Ascending aorta (tissue), 2 donors: ENCODE data around the gene CACNG4. TPM values are rescaled to one million over a fixed set of nuclear protein-coding genes. Genes with fewer than 3 reads are reported as not detected.

ENCODE experiments used
- DNase-seq, 2 donors: peaks; one replicate each; pipeline ENCODE4 v3.0.0-alpha.2; 2019; ENCODE audit warnings: low spot score in 2 of 2
- H3K27ac ChIP-seq, 2 donors: fragments of 200-600 bp; sonication (generic); one replicate each; pipeline ENCODE4 v1.5.1; 2016 to 2017; ENCODE audit warnings: mild to moderate bottlenecking in 1 of 2
- H3K27me3 ChIP-seq: fragments of 200-600 bp; sonication (generic); one replicate; pipeline ENCODE4 v1.5.1; 2017
- H3K36me3 ChIP-seq, 2 donors: fragments of 200-600 bp; sonication (generic); one replicate each; pipeline ENCODE4 v1.5.1; 2016
- H3K4me1 ChIP-seq, 2 donors: fragments of 200-600 bp; sonication (generic); one replicate each; pipeline ENCODE4 v1.5.1; 2016 to 2017; ENCODE audit warnings: mild to moderate bottlenecking in 1 of 2
- H3K4me3 ChIP-seq, 2 donors: fragments of 200-600 bp; sonication (generic); one replicate each; pipeline ENCODE4 v1.5.1; 2016 to 2017; ENCODE audit warnings: mild to moderate bottlenecking in 1 of 2
- H3K9me3 ChIP-seq, 2 donors: fragments of 200-600 bp; sonication (generic); one replicate each; pipeline ENCODE4 v1.5.1; 2016
- intact Hi-C: fragments of 100-400 bp; cut with DNase I; formaldehyde crosslinking; loops from one replicate; pipeline ENCODE4 v1.15.1; 2023
- total RNA-seq: library from RNA; depleted of rRNA; stranded (reverse); fragments of >200 nt; gene quantifications from one replicate; pipeline ENCODE4 v1.1.0, GENCODE V29; 2016
- TF ChIP-seq, protein P1 (sequence below), 3 experiments: fragments of 200-600 bp in 2 of 3; fragments of 450-650 bp in 1 of 3; sonication (generic) in 2 of 3; IDR thresholded peaks; one replicate each; pipeline ENCODE4 v1.5.1; 2016 to 2019; ENCODE audit warnings: antibody characterized with exemption in 3 of 3, mild to moderate bottlenecking in 1 of 3, moderate library complexity in 1 of 3

The CACNG4 gene
- total RNA-seq, 1 donor from 2014 or later, result not detected

DNA sequence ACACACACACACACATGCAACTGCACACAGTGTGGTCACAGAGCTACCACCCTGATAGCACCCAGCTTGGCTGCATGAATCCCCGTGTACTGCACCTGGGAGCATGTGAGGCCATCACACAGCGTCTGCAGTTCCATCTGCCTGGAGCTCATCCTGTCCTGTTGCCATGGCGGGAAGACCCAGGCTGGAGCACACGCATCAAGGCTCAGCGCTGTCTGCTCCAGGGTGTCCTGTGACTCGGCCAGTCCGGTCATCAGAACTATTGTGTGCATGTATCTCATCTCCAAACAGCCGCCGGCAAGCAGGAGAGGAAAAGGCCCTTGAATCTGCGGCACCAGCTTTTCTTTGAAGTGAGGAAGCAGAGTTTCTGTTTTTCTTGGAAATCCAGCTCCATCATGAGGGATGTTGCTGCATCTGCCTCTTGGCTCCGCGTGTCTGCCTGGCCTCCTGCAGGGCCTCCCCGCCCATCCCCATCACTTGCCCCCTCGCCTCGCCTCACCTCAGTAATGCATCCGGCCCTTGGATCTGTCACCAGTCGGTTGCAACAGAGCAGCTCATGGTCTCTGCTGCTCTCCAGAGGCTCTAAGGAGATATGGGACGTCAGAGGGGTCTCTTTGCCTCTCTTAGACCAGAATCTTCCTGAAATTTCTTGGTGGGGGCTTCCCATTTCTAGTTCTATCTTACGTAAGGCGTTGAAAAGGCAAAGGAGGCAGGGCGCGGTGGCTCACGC, 23.7 kb downstream of the CACNG4 start:
- no peaks in the 10 kb centered on the region for H3K27me3 ChIP-seq
- no peak for DNase-seq
- no peak overlapping the region for H3K27ac ChIP-seq
- no peaks in the 10 kb centered on the region for H3K9me3 ChIP-seq
- no peak overlapping the region for H3K4me3 ChIP-seq
- TF ChIP-seq, protein P1, sequence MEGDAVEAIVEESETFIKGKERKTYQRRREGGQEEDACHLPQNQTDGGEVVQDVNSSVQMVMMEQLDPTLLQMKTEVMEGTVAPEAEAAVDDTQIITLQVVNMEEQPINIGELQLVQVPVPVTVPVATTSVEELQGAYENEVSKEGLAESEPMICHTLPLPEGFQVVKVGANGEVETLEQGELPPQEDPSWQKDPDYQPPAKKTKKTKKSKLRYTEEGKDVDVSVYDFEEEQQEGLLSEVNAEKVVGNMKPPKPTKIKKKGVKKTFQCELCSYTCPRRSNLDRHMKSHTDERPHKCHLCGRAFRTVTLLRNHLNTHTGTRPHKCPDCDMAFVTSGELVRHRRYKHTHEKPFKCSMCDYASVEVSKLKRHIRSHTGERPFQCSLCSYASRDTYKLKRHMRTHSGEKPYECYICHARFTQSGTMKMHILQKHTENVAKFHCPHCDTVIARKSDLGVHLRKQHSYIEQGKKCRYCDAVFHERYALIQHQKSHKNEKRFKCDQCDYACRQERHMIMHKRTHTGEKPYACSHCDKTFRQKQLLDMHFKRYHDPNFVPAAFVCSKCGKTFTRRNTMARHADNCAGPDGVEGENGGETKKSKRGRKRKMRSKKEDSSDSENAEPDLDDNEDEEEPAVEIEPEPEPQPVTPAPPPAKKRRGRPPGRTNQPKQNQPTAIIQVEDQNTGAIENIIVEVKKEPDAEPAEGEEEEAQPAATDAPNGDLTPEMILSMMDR (IDR thresholded peaks at IDR 0.05), result no peak
- intact Hi-C loops, result no loop called here
- no peaks in the 10 kb centered on the region for H3K36me3 ChIP-seq
- H3K4me1 ChIP-seq, result no peaks in the 10 kb centered on the region

- intact Hi-C loops, result no loop called here
- H3K27me3 ChIP-seq, result no peaks in the 10 kb centered on the region
- TF ChIP-seq, protein P1 (IDR thresholded peaks at IDR 0.05), result no peak
- H3K9me3 ChIP-seq, result no peaks in the 10 kb centered on the region
- H3K27ac ChIP-seq, result no peak overlapping the region
- no peak overlapping the region for H3K4me3 ChIP-seq
- no peaks in the 10 kb centered on the region for H3K4me1 ChIP-seq
- no peak for DNase-seq
- no peaks in the 10 kb centered on the region for H3K36me3 ChIP-seq
Measured at GRCh38 chr17:66989076-66989475, 24.6 kb downstream of the CACNG4 start.

DNA sequence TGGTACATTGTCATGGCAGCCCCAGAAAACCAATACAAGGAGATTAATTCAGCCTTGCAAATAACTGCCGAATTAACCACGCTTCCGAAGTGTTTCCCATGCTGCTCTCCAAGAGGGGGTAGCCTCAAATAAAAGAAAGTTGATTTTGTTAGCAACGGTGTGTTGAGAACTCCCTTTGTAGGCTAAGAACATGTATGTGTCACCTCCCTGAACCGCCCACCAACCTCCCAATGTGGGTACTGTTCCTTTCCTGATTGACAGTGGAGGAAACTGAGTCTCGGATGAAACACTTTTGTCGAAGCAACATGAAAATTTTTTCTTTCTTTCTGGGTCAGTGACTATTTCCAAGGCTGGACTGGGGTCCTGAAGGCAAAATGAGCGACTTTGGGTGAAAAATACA, 25.1 kb downstream of the CACNG4 start:
- intact Hi-C loops, result no loop called here
- no peak overlapping the region for H3K4me3 ChIP-seq

DNA sequence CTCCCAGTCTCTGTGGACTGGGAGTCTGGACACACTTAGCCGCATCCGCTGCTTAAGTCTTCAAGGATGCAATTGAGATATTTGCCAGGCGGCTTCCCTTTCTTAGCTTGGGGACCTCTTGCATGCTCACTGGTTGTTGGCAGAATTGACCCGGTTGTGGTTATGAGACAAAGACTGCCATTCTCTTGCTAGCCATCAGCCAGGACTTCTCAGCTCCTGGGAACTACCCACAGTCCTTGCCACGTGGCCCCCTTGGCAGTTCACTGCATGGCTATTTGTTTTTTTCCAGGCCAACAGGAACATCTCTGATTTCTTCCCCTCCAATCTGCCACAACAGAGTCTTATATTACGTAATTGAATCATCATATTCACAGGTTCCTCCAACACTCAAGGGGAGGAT, 25.5 kb downstream of the CACNG4 start:
- H3K4me1 ChIP-seq, result no peaks in the 10 kb centered on the region
- intact Hi-C loops, result no loop called here
- no peaks in the 10 kb centered on the region for H3K9me3 ChIP-seq
- H3K4me3 ChIP-seq, result no peak overlapping the region
- TF ChIP-seq, protein P1 (IDR thresholded peaks at IDR 0.05), result no peak
- no peaks in the 10 kb centered on the region for H3K36me3 ChIP-seq
- H3K27ac ChIP-seq, result no peak overlapping the region
- no peaks in the 10 kb centered on the region for H3K27me3 ChIP-seq
- no peak for DNase-seq

More for the DNA sequence above, 25.1 kb downstream of the CACNG4 start:
- TF ChIP-seq, protein P1 (IDR thresholded peaks at IDR 0.05), result no peak
- Histone ChIP-seq H3K4me1 (no peaks in the 10 kb centered on the region), H3K9me3 (no peaks in the 10 kb centered on the region), H3K27ac (no peak overlapping the region), H3K27me3 (no peaks in the 10 kb centered on the region), H3K36me3 (no peaks in the 10 kb centered on the region)
- DNase-seq, result no peak

GRCh38 chr17:66992911-66993442, 28.5 kb downstream of the CACNG4 start:
- TF ChIP-seq, protein P1 (IDR thresholded peaks at IDR 0.05), result no peak
- Histone ChIP-seq H3K4me3 (no peak overlapping the region), H3K27ac (no peak overlapping the region), H3K4me1 (no peaks in the 10 kb centered on the region), H3K27me3 (no peaks in the 10 kb centered on the region), H3K36me3 (no peaks in the 10 kb centered on the region), H3K9me3 (no peaks in the 10 kb centered on the region)
- no peak for DNase-seq
- intact Hi-C loops, result no loop called here
